DND-41 (cell line): Measurements from ENCODE around the gene CENPH.

Experiments used
- EZH2 ChIP-seq: IDR thresholded peaks from 3 replicates; pipeline ENCODE4 v1.6.1; 2012; ENCODE audit warnings: borderline replicate concordance, low read depth, mild to moderate bottlenecking, moderate library complexity, low read length, inconsistent platforms; ENCODE audit not compliant: severe bottlenecking
- TF ChIP-seq, protein P1 (sequence below): IDR thresholded peaks from 2 replicates; pipeline ENCODE4 v1.5.1; 2012; ENCODE audit warnings: borderline replicate concordance, low read length, moderate library complexity, mild to moderate bottlenecking; ENCODE audit not compliant: poor library complexity, severe bottlenecking; ENCODE audit errors: extremely low read depth

- TF ChIP-seq, protein P1, sequence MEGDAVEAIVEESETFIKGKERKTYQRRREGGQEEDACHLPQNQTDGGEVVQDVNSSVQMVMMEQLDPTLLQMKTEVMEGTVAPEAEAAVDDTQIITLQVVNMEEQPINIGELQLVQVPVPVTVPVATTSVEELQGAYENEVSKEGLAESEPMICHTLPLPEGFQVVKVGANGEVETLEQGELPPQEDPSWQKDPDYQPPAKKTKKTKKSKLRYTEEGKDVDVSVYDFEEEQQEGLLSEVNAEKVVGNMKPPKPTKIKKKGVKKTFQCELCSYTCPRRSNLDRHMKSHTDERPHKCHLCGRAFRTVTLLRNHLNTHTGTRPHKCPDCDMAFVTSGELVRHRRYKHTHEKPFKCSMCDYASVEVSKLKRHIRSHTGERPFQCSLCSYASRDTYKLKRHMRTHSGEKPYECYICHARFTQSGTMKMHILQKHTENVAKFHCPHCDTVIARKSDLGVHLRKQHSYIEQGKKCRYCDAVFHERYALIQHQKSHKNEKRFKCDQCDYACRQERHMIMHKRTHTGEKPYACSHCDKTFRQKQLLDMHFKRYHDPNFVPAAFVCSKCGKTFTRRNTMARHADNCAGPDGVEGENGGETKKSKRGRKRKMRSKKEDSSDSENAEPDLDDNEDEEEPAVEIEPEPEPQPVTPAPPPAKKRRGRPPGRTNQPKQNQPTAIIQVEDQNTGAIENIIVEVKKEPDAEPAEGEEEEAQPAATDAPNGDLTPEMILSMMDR, result no peak
- no peak for TF ChIP-seq EZH2
These were observed 24.3 kb downstream of the CENPH start for GRCh38 chr5:69213513-69214215.
